ENCODE data around the gene BRD9.

The BRD9 gene

GRCh38 chr5:875931-876330 lies 16.7 kb downstream of the BRD9 start:
- Histone ChIP-seq H3K4me1 (ENCODE audit: control insufficient read depth in 2 of 2, insufficient read depth in 1 of 2, low read depth in 1 of 2, low read length in 2 of 2) (peaks cover 0 to 4% of the 10 kb centered on the region in 2 donors), H3K4me3 (ENCODE audit: low read length in 2 of 2) (no peak overlapping the region), H4K8ac (ENCODE audit: low read depth, low read length) (no peak overlapping the region), H2AFZ (ENCODE audit: low read length) (no peak overlapping the region), H3K27ac (replicated peaks; ENCODE audit: low read length) (no peak overlapping the region), H3K4ac (ENCODE audit: low read length) (no peak overlapping the region), H3K79me1 (ENCODE audit: low read depth, low read length) (peaks cover 18% of the 10 kb centered on the region), H3K4me2 (ENCODE audit: insufficient read depth, low read length, poor library complexity, severe bottlenecking) (no peak overlapping the region), H4K91ac (ENCODE audit: low read depth, low read length, poor library complexity) (no peak overlapping the region), H3K23ac (ENCODE audit: low read depth, low read length, poor library complexity) (no peak overlapping the region), H3K18ac (ENCODE audit: low read length) (no peak overlapping the region), H3K9me3 (replicated peaks in 1 of 2; ENCODE audit: control insufficient read depth in 2 of 2, insufficient read depth in 1 of 2, low read depth in 1 of 2, low read length in 2 of 2) (peaks cover 0 to 3% of the 10 kb centered on the region in 2 donors), H2BK12ac (ENCODE audit: low read length) (no peak overlapping the region), H2BK5ac (ENCODE audit: low read length) (peak overlapping the region; percentile 39), H3K27me3 (ENCODE audit: control insufficient read depth in 3 of 3, insufficient read depth in 3 of 3, low read depth in 1 of 3, low read length in 3 of 3) (no peaks in the 10 kb centered on the region), H3K14ac (ENCODE audit: low read length) (no peak overlapping the region), H2AK5ac (ENCODE audit: low read depth, low read length) (no peak overlapping the region), H3K9ac (ENCODE audit: low read depth, low read length, poor library complexity) (peak overlapping the region; percentile 30), H3K36me3 (replicated peaks in 1 of 2; ENCODE audit: control insufficient read depth in 2 of 2, insufficient read depth in 2 of 2, low read length in 2 of 2) (peaks cover 45 to 79% of the 10 kb centered on the region in 2 donors), H2BK15ac (ENCODE audit: low read length) (no peak overlapping the region), H2BK120ac (ENCODE audit: low read depth, low read length) (no peak overlapping the region)
- WGBS, 2 donors (ENCODE audit: extremely low coverage in 2 of 2, insufficient read length in 2 of 2, insufficient replicate concordance in 1 of 2): no CpG with 5 or more reads among the region's 24 CpGs
- DNase-seq (ENCODE audit: low spot score): no peak

- peaks cover 0 to 3% of the 10 kb centered on the region in 2 donors for H3K9me3 ChIP-seq (replicated peaks in 1 of 2; ENCODE audit: control insufficient read depth in 2 of 2, insufficient read depth in 1 of 2, low read depth in 1 of 2, low read length in 2 of 2)
- H2BK5ac ChIP-seq (ENCODE audit: low read length): no peak overlapping the region
- no peak overlapping the region for H2AFZ ChIP-seq (ENCODE audit: low read length)
- no peak overlapping the region for H3K18ac ChIP-seq (ENCODE audit: low read length)
- H3K36me3 ChIP-seq (replicated peaks in 1 of 2; ENCODE audit: control insufficient read depth in 2 of 2, insufficient read depth in 2 of 2, low read length in 2 of 2): peaks cover 63 to 99% of the 10 kb centered on the region in 2 donors
- H3K14ac ChIP-seq (ENCODE audit: low read length): no peak overlapping the region
- no peak overlapping the region for H2AK5ac ChIP-seq (ENCODE audit: low read depth, low read length)
- H4K8ac ChIP-seq (ENCODE audit: low read depth, low read length): no peak overlapping the region
- no peak overlapping the region for H3K23ac ChIP-seq (ENCODE audit: low read depth, low read length, poor library complexity)
- H3K4me1 ChIP-seq (ENCODE audit: control insufficient read depth in 2 of 2, insufficient read depth in 1 of 2, low read depth in 1 of 2, low read length in 2 of 2): peaks cover 0 to 4% of the 10 kb centered on the region in 2 donors
- H2BK15ac ChIP-seq (ENCODE audit: low read length): no peak overlapping the region
- H3K27me3 ChIP-seq (ENCODE audit: control insufficient read depth in 3 of 3, insufficient read depth in 3 of 3, low read depth in 1 of 3, low read length in 3 of 3): no peaks in the 10 kb centered on the region
- H2BK120ac ChIP-seq (ENCODE audit: low read depth, low read length): no peak overlapping the region
- H4K91ac ChIP-seq (ENCODE audit: low read depth, low read length, poor library complexity): no peak overlapping the region
- no peak overlapping the region for H3K4ac ChIP-seq (ENCODE audit: low read length)
- H2BK12ac ChIP-seq (ENCODE audit: low read length): no peak overlapping the region
- H3K9ac ChIP-seq (ENCODE audit: low read depth, low read length, poor library complexity): no peak overlapping the region
- no peak overlapping the region for H3K4me3 ChIP-seq (ENCODE audit: low read length in 2 of 2)
- H3K79me1 ChIP-seq (ENCODE audit: low read depth, low read length): peaks cover 15% of the 10 kb centered on the region
- H3K4me2 ChIP-seq (ENCODE audit: insufficient read depth, low read length, poor library complexity, severe bottlenecking): no peak overlapping the region
- no peak for DNase-seq (ENCODE audit: low spot score)
- WGBS, 2 donors (ENCODE audit: extremely low coverage in 2 of 2, insufficient read length in 2 of 2, insufficient replicate concordance in 1 of 2): no CpG with 5 or more reads among the region's 8 CpGs
- H3K27ac ChIP-seq (replicated peaks; ENCODE audit: low read length): no peak overlapping the region
These were observed 19.3 kb downstream of the BRD9 start for GRCh38 chr5:873328-873727.

- Histone ChIP-seq H3K27ac (replicated peaks; ENCODE audit: low read length) (no peak overlapping the region), H3K9me3 (replicated peaks in 1 of 2; ENCODE audit: control insufficient read depth in 2 of 2, insufficient read depth in 1 of 2, low read depth in 1 of 2, low read length in 2 of 2) (peaks cover 0 to 3% of the 10 kb centered on the region in 2 donors), H3K4me3 (ENCODE audit: low read length in 2 of 2) (no peak overlapping the region), H4K8ac (ENCODE audit: low read depth, low read length) (no peak overlapping the region), H3K18ac (ENCODE audit: low read length) (no peak overlapping the region), H3K27me3 (ENCODE audit: control insufficient read depth in 3 of 3, insufficient read depth in 3 of 3, low read depth in 1 of 3, low read length in 3 of 3) (no peaks in the 10 kb centered on the region), H3K36me3 (replicated peaks in 1 of 2; ENCODE audit: control insufficient read depth in 2 of 2, insufficient read depth in 2 of 2, low read length in 2 of 2) (peaks cover 63 to 99% of the 10 kb centered on the region in 2 donors), H2BK5ac (ENCODE audit: low read length) (no peak overlapping the region), H3K9ac (ENCODE audit: low read depth, low read length, poor library complexity) (no peak overlapping the region), H2BK12ac (ENCODE audit: low read length) (no peak overlapping the region), H3K23ac (ENCODE audit: low read depth, low read length, poor library complexity) (no peak overlapping the region), H2AK5ac (ENCODE audit: low read depth, low read length) (no peak overlapping the region), H2AFZ (ENCODE audit: low read length) (no peak overlapping the region), H3K79me1 (ENCODE audit: low read depth, low read length) (peaks cover 12% of the 10 kb centered on the region), H2BK120ac (ENCODE audit: low read depth, low read length) (no peak overlapping the region), H3K14ac (ENCODE audit: low read length) (no peak overlapping the region), H4K91ac (ENCODE audit: low read depth, low read length, poor library complexity) (no peak overlapping the region), H3K4me1 (ENCODE audit: control insufficient read depth in 2 of 2, insufficient read depth in 1 of 2, low read depth in 1 of 2, low read length in 2 of 2) (peaks cover 0 to 4% of the 10 kb centered on the region in 2 donors), H3K4me2 (ENCODE audit: insufficient read depth, low read length, poor library complexity, severe bottlenecking) (no peak overlapping the region), H2BK15ac (ENCODE audit: low read length) (no peak overlapping the region), H3K4ac (ENCODE audit: low read length) (no peak overlapping the region)
- WGBS, 2 donors (ENCODE audit: extremely low coverage in 2 of 2, insufficient read length in 2 of 2, insufficient replicate concordance in 1 of 2): no CpG with 5 or more reads among the region's 10 CpGs
- DNase-seq (ENCODE audit: low spot score): no peak
These were observed 20.3 kb downstream of the BRD9 start for GRCh38 chr5:872301-872700.

GRCh38 chr5:871596-872298 lies 20.9 kb downstream of the BRD9 start:
- H2AFZ ChIP-seq (ENCODE audit: low read length): no peak overlapping the region
- no CpG with 5 or more reads among the region's 29 CpGs for WGBS, 2 donors (ENCODE audit: extremely low coverage in 2 of 2, insufficient read length in 2 of 2, insufficient replicate concordance in 1 of 2)

More at GRCh38 chr5:871596-872298, 20.9 kb downstream of the BRD9 start:
- no peak overlapping the region for H3K4me2 ChIP-seq (ENCODE audit: insufficient read depth, low read length, poor library complexity, severe bottlenecking)
- H3K27me3 ChIP-seq (ENCODE audit: control insufficient read depth in 3 of 3, insufficient read depth in 3 of 3, low read depth in 1 of 3, low read length in 3 of 3): no peaks in the 10 kb centered on the region
- H3K14ac ChIP-seq (ENCODE audit: low read length): no peak overlapping the region
- H3K18ac ChIP-seq (ENCODE audit: low read length): no peak overlapping the region
- H3K36me3 ChIP-seq (replicated peaks in 1 of 2; ENCODE audit: control insufficient read depth in 2 of 2, insufficient read depth in 2 of 2, low read length in 2 of 2): peaks cover 65 to 99% of the 10 kb centered on the region in 2 donors
- no peak overlapping the region for H4K8ac ChIP-seq (ENCODE audit: low read depth, low read length)
- no peak overlapping the region for H2AK5ac ChIP-seq (ENCODE audit: low read depth, low read length)
- no peak overlapping the region for H3K4ac ChIP-seq (ENCODE audit: low read length)
- no peak overlapping the region for H3K9ac ChIP-seq (ENCODE audit: low read depth, low read length, poor library complexity)
- peaks cover 0 to under 1% of the 10 kb centered on the region in 2 donors for H3K9me3 ChIP-seq (replicated peaks in 1 of 2; ENCODE audit: control insufficient read depth in 2 of 2, insufficient read depth in 1 of 2, low read depth in 1 of 2, low read length in 2 of 2)
- peak overlapping the region; percentile 19 for H2BK120ac ChIP-seq (ENCODE audit: low read depth, low read length)
- H4K91ac ChIP-seq (ENCODE audit: low read depth, low read length, poor library complexity): no peak overlapping the region
- peaks cover 0 to 4% of the 10 kb centered on the region in 2 donors for H3K4me1 ChIP-seq (ENCODE audit: control insufficient read depth in 2 of 2, insufficient read depth in 1 of 2, low read depth in 1 of 2, low read length in 2 of 2)
- H2BK12ac ChIP-seq (ENCODE audit: low read length): no peak overlapping the region
- H3K27ac ChIP-seq (replicated peaks; ENCODE audit: low read length): no peak overlapping the region
- peak overlapping the region in 1 of 2 donors; percentile 17 for H3K4me3 ChIP-seq (ENCODE audit: low read length in 2 of 2)
- H2BK15ac ChIP-seq (ENCODE audit: low read length): no peak overlapping the region
- no peak overlapping the region for H3K23ac ChIP-seq (ENCODE audit: low read depth, low read length, poor library complexity)
- no peak for DNase-seq (ENCODE audit: low spot score)
- peaks cover 9% of the 10 kb centered on the region for H3K79me1 ChIP-seq (ENCODE audit: low read depth, low read length)
- no peak overlapping the region for H2BK5ac ChIP-seq (ENCODE audit: low read length)
